Heart right ventricle (tissue), 16 donors: ENCODE data around the gene NIBAN1. TPM values are rescaled to one million over a fixed set of nuclear protein-coding genes. Genes with fewer than 3 reads are reported as not detected.

ENCODE experiments used
- ATAC-seq, 8 donors: fragments of 200-7000 bp; cut with Tn5 transposase; one replicate each; pipeline ENCODE4 v1.9.1; 2020; ENCODE audit warnings: mild to moderate bottlenecking in 8 of 8, moderate library complexity in 8 of 8, moderate number of reproducible peaks in 1 of 8
- DNase-seq, 2 donors: peaks; one replicate each; pipeline ENCODE4 v3.0.0-alpha.2; 2020
- H3K27ac ChIP-seq, 10 donors: fragments of 200-600 bp; sonication (generic) in 2 of 10; one replicate each; pipeline versions ENCODE4 v1.5.0 to v1.8.0; 2020 to 2022; ENCODE audit warnings: mild to moderate bottlenecking in 3 of 10
- H3K27me3 ChIP-seq, 7 donors: fragments of 200-600 bp; one replicate each; pipeline ENCODE4 v1.8.0; 2021 to 2022; ENCODE audit warnings: mild to moderate bottlenecking in 2 of 7
- H3K36me3 ChIP-seq, 9 donors: fragments of 200-600 bp; sonication (generic) in 1 of 9; one replicate each; pipeline versions ENCODE4 v1.5.0 to v1.8.0; 2020 to 2022; ENCODE audit warnings: mild to moderate bottlenecking in 2 of 9
- H3K4me1 ChIP-seq, 9 donors: fragments of 200-600 bp; sonication (generic) in 1 of 9; one replicate each; pipeline versions ENCODE4 v1.5.0 to v1.8.0; 2020 to 2022; ENCODE audit warnings: mild to moderate bottlenecking in 4 of 9
- H3K4me3 ChIP-seq, 10 donors: fragments of 200-600 bp; sonication (generic) in 2 of 10; one replicate each; pipeline versions ENCODE4 v1.5.0 to v1.8.0; 2020 to 2022; ENCODE audit warnings: mild to moderate bottlenecking in 7 of 10, moderate library complexity in 2 of 10
- H3K9me3 ChIP-seq, 11 donors: fragments of 200-600 bp in 10 of 11; sonication (generic) in 2 of 11; one replicate each; pipeline versions ENCODE4 v1.5.0 to v1.8.0; 2013 to 2022; ENCODE audit warnings: mild to moderate bottlenecking in 2 of 11, control low read depth in 1 of 11, moderate library complexity in 1 of 11
- CTCF ChIP-seq, 9 donors: fragments of 200-600 bp; sonication (generic) in 2 of 9; IDR thresholded peaks; one replicate each; pipeline versions ENCODE4 v1.5.0 to v1.8.0; 2021 to 2022; ENCODE audit warnings: antibody characterized with exemption in 9 of 9, mild to moderate bottlenecking in 5 of 9, moderate library complexity in 1 of 9
- WGBS, 2 donors: extraction: QIAGEN DNeasy Blood & Tissue Kit; methylation state at CpG; one replicate each; pipeline ENCODE4 v1.1.7; 2013; ENCODE audit warnings: inconsistent platforms in 1 of 2; 5-methylcytosine and 5-hydroxymethylcytosine counted together
- intact Hi-C, 10 donors: fragments of 100-400 bp; cut with DNase I; formaldehyde crosslinking; loops; one replicate each; pipeline versions ENCODE4 v1.11.1 to v1.14.2; 2022
- polyA plus RNA-seq, 2 donors: library from polyadenylated mRNA; stranded (reverse); fragments of 200-250 nt; gene quantifications; one replicate each; pipeline ENCODE4 v1.2.3, GENCODE V29; 2013
- total RNA-seq, 10 donors: library from RNA; stranded (reverse); fragmentation: NEBNext Ultra II Directional in 3 of 10; extraction: Animal tissue kit (Norgen Biotek cat#: 25700) in 3 of 10; gene quantifications; one replicate each; pipeline versions ENCODE4 v1.2.1 to v1.2.4, GENCODE V29; 2021 to 2023
- donor health status: Arrhythmogenic right ventricular cardiomyopathy.
- donor health status: ischemic (EF 13 %, LVEDD 7.1; RV severe dilation, severe dysfunction).
- donor health status: healthy with polysubstance abuse.
- donor health status: DM: no; HTN: yes; CAD: no.
- donor health status: DM: no; HTN: no; CAD: no.
- donor health status: ischemic (EF 25% LVEDD 6.9; RV normal size, moderate dysfunction).
- donor health status: ischemic (EF 25% LVEDD 5.7; RV mildly dilated, moderate dysfunction).
- donor health status: healthy.
- donor health status: DM: yes; HTN: yes; CAD: no.
- donor health status: Ischemic cardiomyopathy.
- donor health status: ischemic (EF 35%, LVEDD 5.7; RV mildly dilated, moderate dysfunction).
- donor health status: nonischemic (EF 11% LVEDD 7.7; RV severe dilation, severe dysfunction).
- donor health status: DM: yes; HTN: yes; CAD: no.
- donor health status: PGD.
- donor health status: ischemic (EF 29% LVEDD 5.4; RV normal size, mild dysfunction).
- donor health status: nonischemic (EF 23%, LVEDD 6.1; RV moderate dilation, normal function).

NIBAN1 gene
- total and polyA plus RNA-seq, 12 donors, result 46.6 to 601 (median 363) TPM

GRCh38 chr1:184975208-184975870, 1.0 kb upstream of the NIBAN1 start:
- Histone ChIP-seq H3K9me3 (no peaks in the 10 kb centered on the region), H3K4me3 (peak overlapping the region in 4 of 10 donors; percentile 66 to 92 (median 78)), H3K27me3 (no peaks in the 10 kb centered on the region), H3K36me3 (no peaks in the 10 kb centered on the region), H3K27ac (peak overlapping the region in 7 of 10 donors; percentile 34 to 95 (median 92)), H3K4me1 (peaks cover 0 to 41% (median 22%) of the 10 kb centered on the region in 9 donors)
- 73 to 78% methylated on average over 6 of the region's 6 CpGs for WGBS, 2 donors
- DNase-seq, result no peak
- peak in 3 of 8 donors; percentile 15 to 25 (median 16) for ATAC-seq
- no peak for TF ChIP-seq CTCF (IDR thresholded peaks at IDR 0.05)
- intact Hi-C loops, result loop anchor here in 2 of 10 donors (2.0 to 10.0 kb wide), 3 partner anchors 91 to 171 kb away; no protein-coding TSS in a partner anchor

GRCh38 chr1:184974837-184975115, 468 bp upstream of the NIBAN1 start:
- ATAC-seq, result peak in 3 of 8 donors; percentile 1 to 8 (median 4)
- H3K9me3 ChIP-seq, result no peaks in the 10 kb centered on the region
- no peaks in the 10 kb centered on the region for H3K36me3 ChIP-seq
- intact Hi-C loops, result loop anchor here in 6 of 10 donors (2.0 to 10.0 kb wide), 6 partner anchors 82 to 170 kb away; no protein-coding TSS in a partner anchor
- H3K4me3 ChIP-seq, result peak overlapping the region in 9 of 10 donors; percentile 66 to 92 (median 73)
- WGBS, 2 donors, result 61 to 66% methylated on average over 4 of the region's 4 CpGs
- H3K27ac ChIP-seq, result peak overlapping the region in 8 of 10 donors; percentile 83 to 95 (median 92)
- no peak for TF ChIP-seq CTCF (IDR thresholded peaks at IDR 0.05)
- peaks cover 0 to 46% (median 22%) of the 10 kb centered on the region in 9 donors for H3K4me1 ChIP-seq
- DNase-seq, result no peak
- no peaks in the 10 kb centered on the region for H3K27me3 ChIP-seq

- H3K27ac ChIP-seq, result peak overlapping the region; percentile 75 to 95 (median 90)
- H3K36me3 ChIP-seq, result peaks cover 0 to 3% (median 0%) of the 10 kb centered on the region in 9 donors
- peaks cover 0 to 52% (median 22%) of the 10 kb centered on the region in 9 donors for H3K4me1 ChIP-seq
- H3K4me3 ChIP-seq, result peak overlapping the region; percentile 66 to 92 (median 76)
- no peaks in the 10 kb centered on the region for H3K9me3 ChIP-seq
- ATAC-seq (peak; percentile 52 to 77 (median 62)), DNase-seq (peak; percentile 49 to 52)
- peak in 1 of 9 donors; percentile 20 for TF ChIP-seq CTCF (IDR thresholded peaks at IDR 0.05)
- intact Hi-C loops, result loop anchor here in 6 of 10 donors (2.0 to 10.0 kb wide), 6 partner anchors 81 to 169 kb away; no protein-coding TSS in a partner anchor
- no peaks in the 10 kb centered on the region for H3K27me3 ChIP-seq
- 1% methylated on average over 39 of the region's 39 CpGs for WGBS, 2 donors
Measured at GRCh38 chr1:184973272-184974055, 844 bp downstream of the NIBAN1 start.

GRCh38 chr1:184972315-184973055, 1.8 kb downstream of the NIBAN1 start:
- no peak for TF ChIP-seq CTCF (IDR thresholded peaks at IDR 0.05)
- Histone ChIP-seq H3K27ac (peak overlapping the region; percentile 75 to 95 (median 90)), H3K36me3 (peaks cover 0 to 3% (median 0%) of the 10 kb centered on the region in 9 donors), H3K4me3 (peak overlapping the region; percentile 66 to 92 (median 76)), H3K4me1 (peaks cover 0 to 59% (median 26%) of the 10 kb centered on the region in 9 donors), H3K9me3 (no peaks in the 10 kb centered on the region), H3K27me3 (no peaks in the 10 kb centered on the region)
- intact Hi-C loops, result loop anchor here in 6 of 10 donors (5.0 to 10.0 kb wide), 4 partner anchors 80 to 145 kb away; no protein-coding TSS in a partner anchor
- DNase-seq (no peak), ATAC-seq (peak in 3 of 8 donors; percentile 13 to 18 (median 18))
- WGBS, 2 donors, result 22 to 27% methylated on average over 4 of the region's 4 CpGs
